K562 (cell line): Measurements from ENCODE around the gene GSX2. TPM values are rescaled to one million over a fixed set of nuclear protein-coding genes. Genes with fewer than 3 reads are reported as not detected.

ENCODE experiments used
- ATAC-seq: fragments of 200-7000 bp; cut with Tn5 transposase; 3 replicates; pipeline ENCODE4 v1.9.1; 2020; ENCODE audit warnings: moderate library complexity
- BruUV-seq: library from RNA; stranded (reverse); fragments of 400-500 nt; replicated peaks from 2 replicates; lab custom pipeline; 2021; lab: Mats Ljungman, UMichigan
- CTCF ChIA-PET: fragments of 300-600 bp; formaldehyde crosslinking; extraction: SDS; loops from one replicate; lab custom pipeline; 2021; ENCODE audit warnings: low intra/inter-chr PET ratio; lab: Yijun Ruan, JAX
- POLR2A ChIA-PET: fragments of 300-600, 350-650 bp; sonication (Branson Sonifier 250); formaldehyde crosslinking; extraction: SDS; loops from one replicate; lab custom pipeline; 2021; ENCODE audit warnings: antibody characterized with exemption, inconsistent platforms; lab: Yijun Ruan, JAX
- DNase-seq, 4 experiments: peaks; one replicate each; pipeline versions ENCODE4 v3.0.0 to v3.0.0-alpha.2; 2011 to 2018; ENCODE audit warnings: low spot score in 3 of 4, mixed read lengths in 3 of 4; ENCODE audit errors: extremely low read depth in 1 of 4
- FAIRE-seq: peaks from 2 replicates; lab custom pipeline; 2011; peaks lifted over from hg19 to GRCh38; lab: Jason Lieb, UNC
- H2AFZ ChIP-seq: 2 replicates; pipeline ENCODE4 v1.6.0; 2011; ENCODE audit warnings: low read depth, low read length, control low read depth, inconsistent platforms
- H3K27ac ChIP-seq: fragments of 200-600 bp; 3 replicates; pipeline ENCODE4 v1.8.0; 2011; ENCODE audit warnings: low read depth, mild to moderate bottlenecking, control low read depth, inconsistent platforms, low read length, moderate library complexity, mixed read lengths; ENCODE audit errors: extremely low read depth
- H3K27me3 ChIP-seq, 2 experiments: fragments of 300-600 bp in 1 of 2; 2 replicates in 1 of 2; 3 replicates in 1 of 2; pipeline versions ENCODE4 v1.6.0 to v1.8.0; 2011; ENCODE audit warnings: inconsistent platforms in 2 of 2, low read length in 2 of 2, mild to moderate bottlenecking in 1 of 2, mixed read lengths in 1 of 2, moderate library complexity in 1 of 2; ENCODE audit not compliant: control insufficient read depth in 2 of 2, insufficient read depth in 2 of 2
- H3K36me3 ChIP-seq: fragments of 300-600 bp; 3 replicates; pipeline ENCODE4 v1.8.0; 2011; ENCODE audit warnings: mild to moderate bottlenecking, low read length, inconsistent platforms; ENCODE audit not compliant: control insufficient read depth, insufficient read depth
- H3K4me1 ChIP-seq, 2 experiments: fragments of 200-600 bp in 1 of 2; replicated peaks in 1 of 2; 2 replicates in 1 of 2; 3 replicates in 1 of 2; pipeline versions ENCODE4 v1.5.1 to v1.8.0; 2011; ENCODE audit warnings: inconsistent platforms in 2 of 2, low read length in 2 of 2, mild to moderate bottlenecking in 1 of 2, mixed read lengths in 1 of 2, moderate library complexity in 1 of 2; ENCODE audit not compliant: control insufficient read depth in 2 of 2, insufficient read depth in 2 of 2
- H3K4me2 ChIP-seq: 2 replicates; pipeline ENCODE4 v1.6.1; 2011; ENCODE audit warnings: low read length, control low read depth, inconsistent platforms, mixed read lengths; ENCODE audit not compliant: insufficient read depth
- H3K4me3 ChIP-seq: fragments of 200-600 bp; sonication (generic), shearing (Covaris generic); 2 replicates; pipeline ENCODE4 v1.5.1; 2016; ENCODE audit warnings: control low read depth, inconsistent platforms
- H3K79me2 ChIP-seq: fragments of 200-600 bp; 3 replicates; pipeline ENCODE4 v1.8.0; 2011; ENCODE audit warnings: low read length, inconsistent platforms; ENCODE audit not compliant: control insufficient read depth, insufficient read depth
- H3K9ac ChIP-seq, 2 experiments: 2 replicates each; pipeline versions ENCODE4 v1.6.0 to v1.6.1; 2011; ENCODE audit warnings: low read depth in 2 of 2, low read length in 2 of 2, control low read depth in 1 of 2, inconsistent platforms in 1 of 2, mild to moderate bottlenecking in 1 of 2, mixed read lengths in 1 of 2; ENCODE audit not compliant: insufficient read depth in 1 of 2
- H3K9me1 ChIP-seq: one replicate; pipeline ENCODE4 v1.6.0; 2011; ENCODE audit warnings: inconsistent platforms, mild to moderate bottlenecking, low read length, moderate library complexity; ENCODE audit not compliant: control insufficient read depth, insufficient read depth
- H3K9me3 ChIP-seq: replicated peaks from 2 replicates; pipeline ENCODE4 v1.5.1; 2011; ENCODE audit warnings: low read depth, low read length, inconsistent platforms; ENCODE audit not compliant: control insufficient read depth, insufficient read depth
- H4K20me1 ChIP-seq: replicated peaks from 2 replicates; pipeline ENCODE4 v1.6.1; 2011; ENCODE audit warnings: low read length, inconsistent platforms, mixed read lengths; ENCODE audit not compliant: control insufficient read depth, insufficient read depth
- CSDE1 ChIP-seq, 2 experiments: fragments of 450-650 bp; IDR thresholded peaks; 2 replicates each; pipeline ENCODE4 v1.6.1; 2016; ENCODE audit warnings: mild to moderate bottlenecking in 1 of 2
- GABPB2 ChIP-seq: fragments of 250-450 bp; sonication (Bioruptor Pico); conservative IDR thresholded peaks from 2 replicates; pipeline ENCODE4 v1.5.1; 2021; ENCODE audit warnings: mild to moderate bottlenecking
- POLR2AphosphoS2 ChIP-seq: IDR thresholded peaks from 2 replicates; pipeline ENCODE4 v1.6.1; 2012; ENCODE audit warnings: low read length, improper control_type of control experiment
- TEAD2 ChIP-seq: fragments of 450-650 bp; IDR thresholded peaks from 2 replicates; pipeline ENCODE4 v1.6.1; 2016; ENCODE audit warnings: missing genetic modification characterization, control low read depth, missing compliant biosample characterization
- ZBTB17 ChIP-seq: fragments of 450-650 bp; formaldehyde crosslinking; IDR thresholded peaks from 2 replicates; pipeline ENCODE4 v1.4.0; 2020; ENCODE audit warnings: mild to moderate bottlenecking
- ZFP36 ChIP-seq: fragments of 150-350 bp; IDR thresholded peaks from 2 replicates; pipeline ENCODE4 v1.6.1; 2018; ENCODE audit warnings: low read length, low read depth; ENCODE audit not compliant: partially characterized antibody
- ZNF12 ChIP-seq: sonication (generic); formaldehyde crosslinking; IDR thresholded peaks from 2 replicates; pipeline ENCODE4 v1.4.0; 2020; ENCODE audit warnings: mild to moderate bottlenecking, missing genetic modification reagents
- ZNF347 ChIP-seq: fragments of 450-650 bp; formaldehyde crosslinking; IDR thresholded peaks from 2 replicates; pipeline ENCODE4 v1.4.0; 2020; ENCODE audit warnings: low read depth, mild to moderate bottlenecking, moderate library complexity
- WGBS: fragments of 100-300 bp; shearing (Covaris generic); methylation state at CpG from one replicate; pipeline ENCODE4 v1.1.6; 2016; ENCODE audit warnings: low coverage, mixed read lengths; ENCODE audit not compliant: insufficient coverage; ENCODE audit errors: missing lambda C conversion rate; 5-methylcytosine and 5-hydroxymethylcytosine counted together
- in situ Hi-C: fragments of 300-500 bp; cut with MboI; formaldehyde crosslinking; loops from 4 replicates; pipeline ENCODE4 v1.15.0; 2018; ENCODE audit warnings: inconsistent platforms, mixed read lengths
- intact Hi-C: fragments of 100-400 bp; cut with micrococcal nuclease; formaldehyde crosslinking; loops from 2 replicates; pipeline ENCODE4 v1.14.2; 2022
- polyA plus RNA-seq, 8 experiments: library from polyadenylated mRNA; depleted of rRNA in 4 of 8; stranded (reverse) in 5 of 8; unstranded in 3 of 8; fragments of >200 nt; fragmentation: Nextera tagmentation in 2 of 8; fragmentation: Illumina TruSeq in 1 of 8; extraction: Ambion mirVana in 2 of 8; extraction: Trizol in 1 of 8; gene quantifications; 2 replicates each; pipeline versions ENCODE4 v1.2.1 to v1.2.3, GENCODE V29; 2011 to 2014; ENCODE audit warnings: inconsistent platforms in 1 of 8, missing spikeins in 1 of 8
- total RNA-seq, 7 experiments: library from RNA; depleted of rRNA in 6 of 7; stranded (reverse); fragments of >200 nt in 6 of 7; fragmentation: Illumina TruSeq in 2 of 7; extraction: Trizol in 2 of 7; gene quantifications; 2 replicates each; pipeline versions ENCODE4 v1.2.1 to v1.2.3, GENCODE V29; 2011 to 2021; ENCODE audit warnings: low replicate concordance in 1 of 7
- TF ChIP-seq, protein P1 (sequence below): fragments of 250-450 bp; sonication (Bioruptor Pico); IDR thresholded peaks from 2 replicates; pipeline ENCODE4 v1.5.0; 2021; ENCODE audit warnings: mild to moderate bottlenecking, moderate library complexity
- TF ChIP-seq, protein P2 (sequence below): fragments of 250-450 bp; sonication (Bioruptor Pico); IDR thresholded peaks from 2 replicates; pipeline ENCODE4 v1.4.0; 2020; ENCODE audit warnings: mild to moderate bottlenecking, moderate library complexity, borderline replicate concordance
- TF ChIP-seq, protein P3 (sequence below): sonication (generic); formaldehyde crosslinking; IDR thresholded peaks from 2 replicates; pipeline ENCODE4 v1.8.1; 2022; ENCODE audit warnings: missing genetic modification reagents
- TF ChIP-seq, protein P4 (sequence below): fragments of 450-650 bp; IDR thresholded peaks from 2 replicates; pipeline ENCODE4 v1.6.1; 2016; ENCODE audit warnings: borderline replicate concordance

The GSX2 gene
- total and polyA plus RNA-seq, 9 of the 15 experiments (the other 6 are each of a cell fraction or from before 2014, with no cell fraction given) = not detected

DNA sequence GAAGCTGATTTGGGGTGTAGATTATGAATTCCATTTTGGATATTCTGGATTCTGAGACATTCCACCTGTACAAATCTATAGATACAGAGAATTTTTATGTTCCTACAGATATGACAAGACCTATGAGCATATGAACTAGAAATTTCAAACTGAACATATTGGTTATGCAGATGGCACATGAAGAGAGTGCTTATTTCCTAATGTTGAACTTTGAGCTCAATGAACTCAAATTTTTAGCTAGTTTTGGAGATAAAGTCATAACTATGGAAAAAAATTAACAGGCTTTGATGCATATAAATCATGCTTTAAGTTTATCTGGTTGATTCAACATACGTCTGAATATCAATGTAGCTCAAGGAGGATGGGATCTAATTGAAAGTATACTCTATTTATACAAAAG, 44.5 kb upstream of the GSX2 start:
- in situ Hi-C loops (no loop called here), intact Hi-C loops (no loop called here)
- peaks cover 0 to 4% of the 10 kb centered on the region in 2 experiments; a peak in 2 of 5 replicates for H3K4me1 ChIP-seq
- H3K4me3 ChIP-seq = no peak overlapping the region
- H4K20me1 ChIP-seq = peaks cover 9% of the 10 kb centered on the region; the same call in 1 of the 2 replicates
- CTCF ChIA-PET = no interaction called here
- WGBS = 94% methylated on average over 1 of the region's 1 CpG
- FAIRE-seq = no peak
- H3K9me3 ChIP-seq = no peaks in the 10 kb centered on the region
- H3K36me3 ChIP-seq = no peaks in the 10 kb centered on the region
- POLR2A ChIA-PET = no interaction called here
- H3K9ac ChIP-seq = no peak overlapping the region
- no peak for ATAC-seq
- no peak for DNase-seq
- H3K4me2 ChIP-seq = no peak overlapping the region
- BruUV-seq = no TSS peak
- no peak overlapping the region for H3K27ac ChIP-seq
- H2AFZ ChIP-seq = no peak overlapping the region
- peaks cover 56% of the 10 kb centered on the region for H3K79me2 ChIP-seq
- H3K9me1 ChIP-seq = peaks cover 2% of the 10 kb centered on the region
- H3K27me3 ChIP-seq = no peaks in the 10 kb centered on the region
- TF ChIP-seq GABPB2 (CRISPR knock-in tag) = no peak
- no peak for TF ChIP-seq TEAD2 (tag)
- TF ChIP-seq, protein P1, sequence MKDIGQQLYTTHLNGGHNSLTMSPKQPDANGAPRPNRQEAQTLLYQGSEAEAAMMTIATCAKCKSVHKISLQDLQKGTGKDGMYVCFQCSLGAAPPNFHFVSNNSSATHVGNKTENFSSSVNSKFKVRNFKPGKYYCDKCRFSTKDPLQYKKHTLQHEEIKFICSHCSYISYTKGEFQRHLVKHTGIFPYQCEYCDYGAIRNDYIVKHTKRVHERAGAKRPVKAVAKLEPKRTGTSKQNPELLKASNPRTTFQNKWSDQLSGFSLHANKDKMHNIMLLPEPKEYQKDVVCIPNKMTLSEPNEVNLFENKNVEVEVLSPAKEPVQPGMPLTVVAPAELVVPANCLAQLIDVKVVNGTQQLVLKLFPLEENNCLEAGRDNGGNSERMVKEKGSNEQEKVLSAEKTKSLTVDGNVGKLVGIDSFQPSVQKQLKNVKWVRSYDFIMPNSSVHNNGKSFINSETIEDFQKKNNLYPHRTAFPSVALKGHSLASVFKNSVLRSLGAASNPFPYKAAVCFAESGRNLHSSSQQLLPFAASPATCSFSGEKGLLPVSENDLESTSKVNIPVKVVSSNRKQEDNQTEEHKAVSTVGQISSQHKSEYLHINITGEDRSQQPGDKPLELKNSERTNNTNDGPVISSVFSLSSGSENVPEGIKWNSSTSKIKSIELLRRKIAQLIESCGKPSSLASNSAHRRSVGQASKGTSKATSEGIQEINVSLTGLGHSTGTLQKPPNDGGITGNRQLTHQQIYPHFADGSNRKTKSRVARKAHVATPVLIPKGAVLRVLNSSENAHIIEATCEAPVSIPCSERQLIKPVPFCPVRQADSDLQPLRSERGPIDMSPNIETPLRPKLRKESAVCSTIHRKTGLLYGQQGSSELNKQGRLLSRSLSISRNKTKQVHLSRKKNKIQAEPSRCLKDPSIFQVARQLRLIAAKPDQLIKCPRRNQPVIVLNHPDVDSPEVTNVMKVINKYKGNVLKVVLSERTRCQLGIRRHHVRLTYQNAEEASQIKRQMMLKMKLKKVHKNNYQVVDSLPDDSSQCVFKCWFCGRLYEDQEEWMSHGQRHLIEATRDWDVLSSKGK = no peak
- TF ChIP-seq, protein P2, sequence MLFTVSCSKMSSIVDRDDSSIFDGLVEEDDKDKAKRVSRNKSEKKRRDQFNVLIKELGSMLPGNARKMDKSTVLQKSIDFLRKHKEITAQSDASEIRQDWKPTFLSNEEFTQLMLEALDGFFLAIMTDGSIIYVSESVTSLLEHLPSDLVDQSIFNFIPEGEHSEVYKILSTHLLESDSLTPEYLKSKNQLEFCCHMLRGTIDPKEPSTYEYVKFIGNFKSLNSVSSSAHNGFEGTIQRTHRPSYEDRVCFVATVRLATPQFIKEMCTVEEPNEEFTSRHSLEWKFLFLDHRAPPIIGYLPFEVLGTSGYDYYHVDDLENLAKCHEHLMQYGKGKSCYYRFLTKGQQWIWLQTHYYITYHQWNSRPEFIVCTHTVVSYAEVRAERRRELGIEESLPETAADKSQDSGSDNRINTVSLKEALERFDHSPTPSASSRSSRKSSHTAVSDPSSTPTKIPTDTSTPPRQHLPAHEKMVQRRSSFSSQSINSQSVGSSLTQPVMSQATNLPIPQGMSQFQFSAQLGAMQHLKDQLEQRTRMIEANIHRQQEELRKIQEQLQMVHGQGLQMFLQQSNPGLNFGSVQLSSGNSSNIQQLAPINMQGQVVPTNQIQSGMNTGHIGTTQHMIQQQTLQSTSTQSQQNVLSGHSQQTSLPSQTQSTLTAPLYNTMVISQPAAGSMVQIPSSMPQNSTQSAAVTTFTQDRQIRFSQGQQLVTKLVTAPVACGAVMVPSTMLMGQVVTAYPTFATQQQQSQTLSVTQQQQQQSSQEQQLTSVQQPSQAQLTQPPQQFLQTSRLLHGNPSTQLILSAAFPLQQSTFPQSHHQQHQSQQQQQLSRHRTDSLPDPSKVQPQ (CRISPR knock-in tag) = no peak
- TF ChIP-seq ZFP36 = no peak
- no peak for TF ChIP-seq POLR2AphosphoS2
- no peak for TF ChIP-seq ZNF347 (CRISPR knock-in tag)
- TF ChIP-seq ZNF12 (CRISPR knock-in tag) = no peak
- TF ChIP-seq, protein P3, sequence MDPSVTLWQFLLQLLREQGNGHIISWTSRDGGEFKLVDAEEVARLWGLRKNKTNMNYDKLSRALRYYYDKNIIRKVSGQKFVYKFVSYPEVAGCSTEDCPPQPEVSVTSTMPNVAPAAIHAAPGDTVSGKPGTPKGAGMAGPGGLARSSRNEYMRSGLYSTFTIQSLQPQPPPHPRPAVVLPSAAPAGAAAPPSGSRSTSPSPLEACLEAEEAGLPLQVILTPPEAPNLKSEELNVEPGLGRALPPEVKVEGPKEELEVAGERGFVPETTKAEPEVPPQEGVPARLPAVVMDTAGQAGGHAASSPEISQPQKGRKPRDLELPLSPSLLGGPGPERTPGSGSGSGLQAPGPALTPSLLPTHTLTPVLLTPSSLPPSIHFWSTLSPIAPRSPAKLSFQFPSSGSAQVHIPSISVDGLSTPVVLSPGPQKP = no peak
- TF ChIP-seq ZBTB17 (CRISPR knock-in tag) = no peak
- TF ChIP-seq, protein P4, sequence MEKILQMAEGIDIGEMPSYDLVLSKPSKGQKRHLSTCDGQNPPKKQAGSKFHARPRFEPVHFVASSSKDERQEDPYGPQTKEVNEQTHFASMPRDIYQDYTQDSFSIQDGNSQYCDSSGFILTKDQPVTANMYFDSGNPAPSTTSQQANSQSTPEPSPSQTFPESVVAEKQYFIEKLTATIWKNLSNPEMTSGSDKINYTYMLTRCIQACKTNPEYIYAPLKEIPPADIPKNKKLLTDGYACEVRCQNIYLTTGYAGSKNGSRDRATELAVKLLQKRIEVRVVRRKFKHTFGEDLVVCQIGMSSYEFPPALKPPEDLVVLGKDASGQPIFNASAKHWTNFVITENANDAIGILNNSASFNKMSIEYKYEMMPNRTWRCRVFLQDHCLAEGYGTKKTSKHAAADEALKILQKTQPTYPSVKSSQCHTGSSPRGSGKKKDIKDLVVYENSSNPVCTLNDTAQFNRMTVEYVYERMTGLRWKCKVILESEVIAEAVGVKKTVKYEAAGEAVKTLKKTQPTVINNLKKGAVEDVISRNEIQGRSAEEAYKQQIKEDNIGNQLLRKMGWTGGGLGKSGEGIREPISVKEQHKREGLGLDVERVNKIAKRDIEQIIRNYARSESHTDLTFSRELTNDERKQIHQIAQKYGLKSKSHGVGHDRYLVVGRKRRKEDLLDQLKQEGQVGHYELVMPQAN = no peak
- TF ChIP-seq CSDE1 (IDR thresholded peaks at IDR 0.05) = no peak
